Stimulated activated CD4-positive, alpha-beta T cell treated with anti-CD3 and anti-CD28 coated beads, Interleukin-1b, Interleukin-23, amount 100 ng/mL, for 48 hours (primary cell): ENCODE measurements around the gene NUDC.
"Not testable (repeated sequence)": the region's sequence is repeated elsewhere in the genome, so short reads cannot be mapped to it uniquely, and the experiment has no call there.

Experiments used
- DNase-seq: peaks from one replicate; pipeline ENCODE4 v3.0.0-alpha.2; 2020

Gene NUDC

GRCh38 chr1:26921540-26922430 lies at the start of gene NUDC:
NUDC (plus strand) TSS chr1:26921743; CDS start chr1:26921849, 106 bp downstream.
- DNase-seq: peak; percentile 97

DNA sequence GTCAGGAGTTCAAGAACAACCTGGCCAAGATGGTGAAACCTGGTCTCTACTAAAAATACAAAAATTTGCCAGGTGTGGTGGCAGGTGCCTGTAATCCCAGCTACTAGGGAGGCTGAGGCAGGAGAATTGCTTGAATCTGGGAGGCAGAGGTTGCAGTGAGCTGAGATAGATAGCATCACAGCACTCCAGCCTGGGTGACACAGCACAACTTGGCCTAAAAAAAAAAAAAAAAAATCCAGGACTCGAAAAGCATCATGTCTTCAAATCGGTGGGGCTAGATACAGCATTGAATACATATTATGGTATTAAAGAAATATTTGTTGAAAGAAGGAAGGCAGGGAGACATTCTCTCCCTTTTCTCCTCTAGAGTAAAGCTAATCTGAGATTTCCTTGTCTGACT lies 48.4 kb upstream of the NUDC start:
- not testable (repeated sequence) for DNase-seq

DNA sequence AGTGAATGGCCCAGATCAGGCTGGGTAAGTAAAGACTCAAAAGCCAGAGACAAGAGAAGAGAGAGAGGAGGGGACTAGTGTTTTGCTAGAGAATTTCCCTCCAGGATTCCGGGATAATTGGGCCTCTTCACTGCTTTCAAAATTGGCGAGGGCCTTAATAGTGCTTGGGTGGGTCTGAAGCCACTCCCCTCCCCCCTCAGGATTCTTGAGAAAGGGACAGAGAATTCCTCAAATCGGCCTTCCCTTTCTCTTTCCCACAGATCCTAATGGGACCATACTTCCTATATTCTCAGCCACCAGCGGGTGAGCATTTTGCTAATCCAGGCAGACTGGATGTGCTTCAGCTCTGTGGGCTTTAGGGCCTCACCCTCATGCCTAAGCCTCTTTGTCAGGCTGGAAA lies 46.6 kb upstream of the NUDC start:
- DNase-seq: no peak

DNA sequence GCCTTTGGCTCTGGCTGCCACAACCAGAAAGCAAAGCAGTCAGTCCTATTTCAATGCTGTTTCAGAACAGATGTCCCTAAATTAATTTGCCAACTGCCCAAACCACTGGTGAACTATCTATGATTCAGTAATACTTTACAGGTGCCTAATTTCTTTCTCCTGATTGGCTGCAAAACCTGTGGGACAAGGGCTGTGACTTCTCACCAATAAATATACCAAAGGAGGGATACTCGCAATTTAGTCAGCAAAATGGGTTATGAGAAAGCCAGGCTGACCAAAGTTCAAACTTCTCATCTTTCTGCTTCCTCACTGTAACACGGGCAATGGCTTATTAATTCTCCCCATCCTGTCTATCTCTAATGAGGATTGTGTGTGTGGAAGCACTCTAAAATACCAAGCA lies 44.2 kb upstream of the NUDC start:
- DNase-seq: no peak

- DNase-seq: no peak
Measured at GRCh38 chr1:26879793-26880192, 41.8 kb upstream of the NUDC start.

GRCh38 chr1:26881611-26882010 lies 39.9 kb upstream of the NUDC start:
- DNase-seq: not testable (repeated sequence)

GRCh38 chr1:26882696-26883463 lies 38.7 kb upstream of the NUDC start:
- DNase-seq: no peak

GRCh38 chr1:26887125-26887524 lies 34.4 kb upstream of the NUDC start:
- no peak for DNase-seq

GRCh38 chr1:26888231-26888630 lies 33.3 kb upstream of the NUDC start:
- no peak for DNase-seq

GRCh38 chr1:26889551-26890466 lies 31.7 kb upstream of the NUDC start, which contains the start of gene GPN2:
GPN2 (minus strand) TSS chr1:26890283; CDS start chr1:26890096, 187 bp downstream.
- peak; percentile 77 for DNase-seq

- no peak for DNase-seq
Measured at GRCh38 chr1:26890467-26890796, 31.1 kb upstream of the NUDC start.

DNA sequence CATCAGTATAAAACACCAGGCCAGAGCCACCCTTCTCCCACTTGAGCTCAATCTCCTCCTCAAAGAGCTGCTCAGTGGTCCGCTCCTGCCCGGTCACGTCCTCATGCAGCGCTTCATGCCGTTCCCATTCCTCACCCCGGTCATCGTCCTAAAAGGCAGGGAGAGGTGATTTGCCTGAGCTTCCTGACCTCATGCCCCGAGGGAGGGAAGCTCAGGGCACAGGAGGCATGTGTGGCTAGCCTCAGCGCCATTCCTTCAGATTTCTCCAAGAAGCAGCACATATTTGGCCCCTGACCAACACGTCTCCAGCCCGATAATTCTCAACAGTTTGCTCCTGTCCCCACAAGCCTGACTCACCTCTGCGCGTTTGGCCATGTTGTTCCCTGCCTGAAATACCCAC lies 27.3 kb upstream of the NUDC start:
- no peak for DNase-seq

DNA sequence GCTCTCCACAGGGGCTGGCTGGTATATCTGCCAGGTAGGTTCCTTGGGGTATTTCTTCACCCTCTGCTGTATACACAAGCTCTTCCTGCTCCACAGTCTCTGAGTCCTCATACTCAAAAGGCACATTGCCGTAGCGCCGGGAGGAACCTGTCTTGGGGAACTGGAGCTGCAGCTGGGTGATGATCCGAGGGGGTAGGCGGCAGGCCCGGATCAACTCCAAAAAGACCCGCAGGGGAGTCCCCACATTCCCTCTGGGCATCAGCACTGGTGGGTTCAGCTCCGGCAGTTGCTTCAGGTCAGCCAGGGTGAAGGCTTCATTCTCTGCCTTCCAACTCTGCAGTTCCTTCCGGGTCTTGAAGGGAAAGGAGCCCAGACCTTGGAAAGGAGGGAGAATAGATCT lies 24.2 kb upstream of the NUDC start:
- DNase-seq: no peak

- peak; percentile 89 for DNase-seq
Measured at GRCh38 chr1:26900001-26900814, 21.3 kb upstream of the NUDC start, which contains the start of gene GPATCH3. GPATCH3 (minus strand) TSS chr1:26900467; CDS start chr1:26900442, 25 bp downstream.

GRCh38 chr1:26900815-26901511 lies 20.6 kb upstream of the NUDC start:
- DNase-seq: no peak

GRCh38 chr1:26907071-26907917 lies 14.2 kb upstream of the NUDC start:
- DNase-seq: no peak

DNA sequence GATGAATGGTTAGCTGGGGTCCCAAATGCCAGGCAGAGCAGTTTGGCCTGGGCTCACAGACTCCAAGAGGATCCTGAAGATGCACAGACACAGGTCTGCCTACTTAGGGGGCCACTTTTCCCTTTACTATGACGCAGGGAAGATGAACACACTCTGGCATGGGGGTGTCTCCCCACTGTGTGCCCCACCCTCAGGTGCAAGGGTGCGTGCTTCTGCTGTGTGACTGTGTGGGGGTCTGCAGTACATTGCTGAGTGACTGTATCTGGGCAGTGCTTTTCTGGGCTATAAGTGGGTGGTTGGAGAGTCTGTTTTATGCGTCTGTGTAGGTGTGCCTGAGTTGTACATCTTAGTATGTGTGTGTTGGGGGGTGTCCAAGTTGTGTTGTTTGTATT lies 11.6 kb upstream of the NUDC start:
- DNase-seq: no peak

DNA sequence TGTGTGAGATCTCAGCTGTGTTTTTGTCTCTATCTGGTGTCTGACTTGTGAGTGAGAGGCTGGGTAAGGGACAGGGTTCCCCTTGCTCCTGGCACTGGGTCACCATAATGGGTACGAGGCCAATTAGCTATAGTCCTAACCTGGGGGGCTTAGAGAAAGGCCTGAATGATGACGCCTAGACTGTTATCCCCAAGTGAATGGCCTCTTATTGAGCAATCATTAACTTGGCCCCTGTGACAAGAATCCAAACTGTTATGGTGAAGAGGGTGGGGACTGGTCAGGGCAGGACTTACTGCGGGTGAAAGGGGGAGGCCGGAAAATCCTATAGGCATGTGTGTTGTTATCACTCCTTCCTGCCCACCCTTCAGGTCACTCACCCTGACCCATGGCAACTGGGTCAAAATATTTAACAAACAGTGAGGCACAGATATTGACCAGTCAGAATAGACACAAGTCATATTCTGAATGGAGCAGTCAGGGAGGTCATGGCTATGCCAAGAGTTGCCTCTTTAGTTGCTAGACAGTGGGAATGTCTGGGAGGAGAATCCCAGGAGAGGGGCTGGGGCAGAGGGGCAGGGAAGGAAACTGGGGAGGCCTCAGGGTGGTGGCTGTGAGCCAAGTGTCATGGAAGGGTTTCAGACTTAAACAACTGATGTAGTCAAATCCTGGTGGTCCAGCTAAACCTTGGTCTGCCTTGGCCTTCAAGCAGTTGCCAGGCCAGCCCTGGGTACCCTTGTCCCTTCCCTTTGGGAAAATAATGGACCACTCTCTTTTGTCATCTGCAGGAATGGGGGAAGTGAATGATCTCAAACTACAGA lies 11.0 kb upstream of the NUDC start:
- no peak for DNase-seq

- no peak for DNase-seq
Measured at GRCh38 chr1:26911399-26912146, 10.0 kb upstream of the NUDC start.
